C4-2B (cell line): ENCODE data around the gene PLOD1.
A peak's percentile ranks its signal among the peaks of the same experiment; 100 is the strongest.

ENCODE experiments used
- H3K27ac ChIP-seq: fragments of 450-650 bp; 2 replicates; pipeline ENCODE4 v1.5.1; 2017
- ZFX ChIP-seq: fragments of 450-650 bp; IDR thresholded peaks from 2 replicates; pipeline ENCODE4 v1.6.1; 2017
- TF ChIP-seq, protein P1 (sequence below): fragments of 450-650 bp; conservative IDR thresholded peaks from 2 replicates; pipeline ENCODE4 v1.5.1; 2017; ENCODE audit warnings: mild to moderate bottlenecking

PLOD1 gene

DNA sequence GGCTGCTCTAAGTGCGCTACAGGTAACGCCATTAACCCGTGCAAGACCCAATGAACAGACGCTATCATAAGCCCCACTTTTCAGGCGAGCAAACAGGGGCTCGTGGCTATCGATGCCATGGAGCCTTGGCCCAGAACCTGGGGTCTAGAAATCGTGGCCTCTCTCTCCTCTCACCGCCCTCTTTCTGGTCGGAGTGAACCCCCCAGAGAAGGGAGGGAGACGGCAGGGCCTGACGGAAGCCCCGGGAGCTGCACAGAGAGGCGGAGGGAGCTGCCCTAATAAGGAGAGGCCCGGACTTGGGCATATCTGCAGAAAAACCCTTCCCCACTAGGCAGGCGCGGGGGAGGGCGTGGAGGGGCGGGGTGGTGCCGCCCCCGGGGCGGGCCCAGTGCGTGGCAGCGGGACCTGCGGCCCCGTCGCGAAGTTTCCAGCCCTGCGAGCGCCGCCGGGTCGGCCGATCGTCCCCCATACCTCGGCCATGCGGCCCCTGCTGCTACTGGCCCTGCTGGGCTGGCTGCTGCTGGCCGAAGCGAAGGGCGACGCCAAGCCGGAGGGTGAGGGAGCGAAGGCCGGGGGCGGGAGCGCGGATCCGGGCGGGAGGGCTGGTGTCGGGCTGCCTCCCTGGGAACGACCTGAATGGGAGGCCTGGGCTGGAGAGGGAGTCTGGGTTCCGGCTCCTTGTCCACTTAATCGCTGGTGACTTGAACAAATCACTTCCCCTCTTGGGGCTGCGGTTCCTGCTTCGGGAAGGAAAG lies at the start of gene PLOD1:
PLOD1 (plus strand) TSS at position 416 of the 755 bp plus-strand sequence; CDS start at position 479, 63 bp downstream.
- peak within 1 kb of the TSS; percentile 81 for H3K27ac ChIP-seq
- TF ChIP-seq ZFX: peak; percentile 86; the same call in 1 of the 2 replicates
- TF ChIP-seq, protein P1, sequence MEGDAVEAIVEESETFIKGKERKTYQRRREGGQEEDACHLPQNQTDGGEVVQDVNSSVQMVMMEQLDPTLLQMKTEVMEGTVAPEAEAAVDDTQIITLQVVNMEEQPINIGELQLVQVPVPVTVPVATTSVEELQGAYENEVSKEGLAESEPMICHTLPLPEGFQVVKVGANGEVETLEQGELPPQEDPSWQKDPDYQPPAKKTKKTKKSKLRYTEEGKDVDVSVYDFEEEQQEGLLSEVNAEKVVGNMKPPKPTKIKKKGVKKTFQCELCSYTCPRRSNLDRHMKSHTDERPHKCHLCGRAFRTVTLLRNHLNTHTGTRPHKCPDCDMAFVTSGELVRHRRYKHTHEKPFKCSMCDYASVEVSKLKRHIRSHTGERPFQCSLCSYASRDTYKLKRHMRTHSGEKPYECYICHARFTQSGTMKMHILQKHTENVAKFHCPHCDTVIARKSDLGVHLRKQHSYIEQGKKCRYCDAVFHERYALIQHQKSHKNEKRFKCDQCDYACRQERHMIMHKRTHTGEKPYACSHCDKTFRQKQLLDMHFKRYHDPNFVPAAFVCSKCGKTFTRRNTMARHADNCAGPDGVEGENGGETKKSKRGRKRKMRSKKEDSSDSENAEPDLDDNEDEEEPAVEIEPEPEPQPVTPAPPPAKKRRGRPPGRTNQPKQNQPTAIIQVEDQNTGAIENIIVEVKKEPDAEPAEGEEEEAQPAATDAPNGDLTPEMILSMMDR: no peak

DNA sequence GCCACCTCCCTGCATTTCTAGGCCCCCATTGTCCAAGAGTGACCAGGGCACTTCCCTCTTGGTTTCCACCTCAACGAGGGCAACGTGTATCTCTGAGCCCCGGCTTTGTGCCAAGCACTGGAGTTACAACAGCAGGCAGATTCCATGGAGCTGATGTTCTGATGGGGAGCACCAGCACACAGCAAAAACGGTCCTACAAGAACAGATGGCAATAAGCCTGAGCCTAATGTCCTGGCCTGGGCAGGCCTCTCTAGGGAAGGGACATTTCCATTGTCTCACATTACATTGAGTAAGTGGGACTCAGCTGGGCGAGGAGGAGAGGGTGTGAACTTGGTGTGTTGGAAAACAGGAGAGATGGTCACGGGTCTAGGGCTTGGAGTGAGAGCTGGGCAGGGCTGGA lies 48.6 kb upstream of the PLOD1 start:
- no peak overlapping the region for H3K27ac ChIP-seq
- TF ChIP-seq ZFX: no peak
- TF ChIP-seq, protein P1: no peak

DNA sequence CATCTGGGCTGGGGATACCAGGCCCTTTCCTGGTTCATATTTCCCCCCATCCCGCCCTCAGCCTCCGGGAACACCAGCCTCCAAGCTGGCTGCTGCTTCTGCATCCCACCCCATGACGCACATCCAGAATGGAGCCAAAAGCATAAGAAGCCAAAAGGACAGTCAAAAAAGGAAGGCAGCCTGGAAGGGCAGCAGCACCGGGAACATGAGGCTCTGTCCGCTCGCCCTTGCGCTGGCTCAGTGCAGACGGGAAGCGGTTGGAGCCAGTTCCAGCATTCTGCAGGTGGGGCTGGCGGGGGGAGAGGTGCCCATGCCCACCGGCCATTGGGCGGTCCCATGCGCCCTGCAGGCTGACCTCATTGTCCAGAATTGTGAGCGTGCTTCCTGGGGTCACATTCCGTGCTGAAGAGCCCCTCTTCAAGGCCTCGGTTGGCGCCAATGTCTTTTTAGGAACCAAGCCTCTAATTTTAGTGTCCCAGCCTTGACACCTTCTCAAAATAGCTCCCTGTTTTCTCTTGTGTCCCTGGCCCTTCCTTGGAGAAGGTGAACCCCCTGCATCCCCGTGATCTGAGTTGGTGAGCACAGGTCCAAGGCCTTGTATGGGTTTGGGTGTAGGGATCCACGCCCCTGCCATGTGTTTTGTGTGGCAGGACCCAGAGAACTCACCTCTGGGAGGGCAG lies 47.4 kb upstream of the PLOD1 start:
- TF ChIP-seq ZFX: no peak
- TF ChIP-seq, protein P1: no peak

DNA sequence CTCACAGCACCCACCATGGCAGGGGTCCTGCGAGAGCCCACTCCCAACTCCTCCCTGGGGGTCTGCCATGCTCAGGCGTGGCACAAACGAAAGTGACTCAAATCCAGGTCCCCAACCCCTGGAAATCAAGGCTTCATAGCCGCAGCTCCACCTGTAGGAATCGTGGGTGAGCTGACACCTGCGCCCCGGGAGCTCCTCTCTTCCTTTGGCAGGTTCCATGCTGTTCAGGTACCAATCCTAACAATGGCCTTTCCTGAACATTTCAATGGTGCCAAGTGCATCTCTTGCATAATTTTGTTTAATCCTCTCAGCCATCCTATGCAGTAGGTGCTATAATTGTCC lies 46.9 kb upstream of the PLOD1 start:
- no peak for TF ChIP-seq ZFX
- TF ChIP-seq, protein P1: no peak
- H3K27ac ChIP-seq: no peak overlapping the region

More for the DNA sequence above, 47.4 kb upstream of the PLOD1 start:
- H3K27ac ChIP-seq: no peak overlapping the region

DNA sequence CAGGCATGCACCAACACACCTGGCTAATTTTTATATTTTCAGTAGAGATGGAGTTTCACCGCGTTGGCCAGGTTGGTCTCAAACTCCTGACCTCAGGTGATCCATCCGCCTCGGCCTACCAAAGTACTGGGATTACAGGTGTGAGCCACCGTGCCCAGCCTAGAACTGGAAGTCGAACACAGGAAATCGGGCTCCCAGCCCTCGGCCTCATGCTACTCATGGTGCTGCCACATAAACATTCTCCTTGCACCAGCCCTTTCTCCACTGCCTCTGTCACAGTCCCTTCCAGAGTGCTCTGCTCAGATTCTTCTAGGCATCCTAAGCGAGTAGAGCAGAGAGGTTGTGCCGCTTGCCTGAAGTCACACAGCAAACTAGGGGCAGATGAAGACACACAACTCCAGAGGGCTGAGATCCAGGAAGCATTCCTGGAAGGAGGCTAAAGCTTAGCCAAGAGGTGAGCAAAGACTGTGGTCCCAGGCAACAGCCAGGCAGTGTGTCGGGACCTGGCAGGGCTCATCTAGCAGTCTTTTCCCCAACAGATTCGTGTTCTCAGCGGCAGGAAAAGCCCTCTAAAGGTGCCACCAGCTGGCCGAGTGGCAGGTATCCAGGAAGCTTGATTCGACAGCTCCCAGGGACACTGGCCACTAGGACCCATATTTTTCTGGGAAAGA lies 46.2 kb upstream of the PLOD1 start:
- H3K27ac ChIP-seq: no peak overlapping the region
- no peak for TF ChIP-seq ZFX
- TF ChIP-seq, protein P1: no peak

DNA sequence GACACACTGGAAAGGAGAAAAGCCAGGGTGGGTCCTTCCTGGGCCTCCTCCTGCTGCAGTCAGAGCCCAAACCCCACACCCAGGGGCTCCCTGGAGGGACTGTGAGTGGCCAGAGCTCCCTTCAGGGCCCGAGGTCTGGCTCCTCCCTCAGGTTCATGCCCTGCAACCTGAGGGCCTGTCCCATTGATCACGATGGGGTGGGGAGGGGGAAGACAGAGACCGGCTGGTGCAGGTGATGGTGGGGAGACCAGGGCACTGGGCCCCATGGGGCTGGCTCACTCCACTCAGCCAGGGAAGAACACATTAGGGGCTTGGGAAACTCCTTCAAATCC lies 45.7 kb upstream of the PLOD1 start:
- H3K27ac ChIP-seq: no peak overlapping the region
- TF ChIP-seq, protein P1: no peak
- TF ChIP-seq ZFX: no peak
